T-helper 1 cell (primary cell): ENCODE measurements around the gene SMIM5.

Source experiments
- DNase-seq, 5 donors: peaks; one replicate each; pipeline ENCODE4 v3.0.0-alpha.2; 2012 to 2020

Gene SMIM5

GRCh38 chr17:75603123-75603522, 30.1 kb upstream of the SMIM5 start:
- no peak for DNase-seq

GRCh38 chr17:75604034-75604695, 29.1 kb upstream of the SMIM5 start:
- DNase-seq, result no peak

- no peak for DNase-seq
Measured at GRCh38 chr17:75605790-75606189, 27.4 kb upstream of the SMIM5 start.

GRCh38 chr17:75607086-75607485, 26.1 kb upstream of the SMIM5 start:
- DNase-seq, result no peak

- DNase-seq, result no peak
Measured at GRCh38 chr17:75610103-75610984, 22.9 kb upstream of the SMIM5 start.

- no peak for DNase-seq
Measured at GRCh38 chr17:75611851-75612429, 21.3 kb upstream of the SMIM5 start.

GRCh38 chr17:75612906-75613626, 20.2 kb upstream of the SMIM5 start:
- DNase-seq, result no peak

- no peak for DNase-seq
Measured at GRCh38 chr17:75614006-75614405, 19.2 kb upstream of the SMIM5 start.

GRCh38 chr17:75614556-75615270, 18.5 kb upstream of the SMIM5 start:
- DNase-seq, result no peak

- no peak for DNase-seq
Measured at GRCh38 chr17:75615301-75615700, 17.9 kb upstream of the SMIM5 start.

GRCh38 chr17:75616521-75617122, 16.6 kb upstream of the SMIM5 start:
- DNase-seq, result no peak

- no peak for DNase-seq
Measured at GRCh38 chr17:75617218-75617617, 16.0 kb upstream of the SMIM5 start.

- DNase-seq, result no peak
Measured at GRCh38 chr17:75617675-75618074, 15.6 kb upstream of the SMIM5 start.

- no peak for DNase-seq
Measured at GRCh38 chr17:75619506-75620431, 13.5 kb upstream of the SMIM5 start.

- DNase-seq, result no peak
Measured at GRCh38 chr17:75621489-75621888, 11.7 kb upstream of the SMIM5 start.

GRCh38 chr17:75622076-75622475, 11.2 kb upstream of the SMIM5 start:
- DNase-seq, result no peak

GRCh38 chr17:75622771-75623273, 10.4 kb upstream of the SMIM5 start:
- DNase-seq, result no peak

- no peak for DNase-seq
Measured at GRCh38 chr17:75623386-75623785, 9.8 kb upstream of the SMIM5 start.

GRCh38 chr17:75624021-75624420, 9.2 kb upstream of the SMIM5 start:
- no peak for DNase-seq

- no peak for DNase-seq
Measured at GRCh38 chr17:75624714-75625345, 8.4 kb upstream of the SMIM5 start.
